Karpas-422 (cell line): ENCODE results near the gene MYH16. TPM values are rescaled to one million over a fixed set of nuclear protein-coding genes. Genes with fewer than 3 reads are reported as not detected.
"Not testable (repeated sequence)": the region's sequence is repeated elsewhere in the genome, so short reads cannot be mapped to it uniquely, and the experiment has no call there.

Source experiments
- DNase-seq: peaks from one replicate; pipeline ENCODE4 v3.0.0-alpha.2; 2015
- H2AFZ ChIP-seq: fragments of 200-600 bp; sonication (generic); 2 replicates; pipeline ENCODE4 v1.6.1; 2014; ENCODE audit warnings: antibody characterized with exemption, low read length, mixed read lengths
- H3K27ac ChIP-seq: fragments of 200-600 bp; sonication (generic); 2 replicates; pipeline ENCODE4 v1.5.1; 2014; ENCODE audit warnings: mild to moderate bottlenecking, low read length, moderate library complexity
- H3K27me3 ChIP-seq: fragments of 200-600 bp; sonication (generic); 2 replicates; pipeline ENCODE4 v1.6.1; 2014; ENCODE audit warnings: low read length, mixed read lengths
- H3K36me3 ChIP-seq: fragments of 200-600 bp; sonication (generic); 2 replicates; pipeline ENCODE4 v1.6.1; 2014; ENCODE audit warnings: low read length, mixed read lengths; ENCODE audit not compliant: insufficient read depth
- H3K4me1 ChIP-seq: fragments of 200-600 bp; sonication (generic); 2 replicates; pipeline ENCODE4 v1.6.1; 2014; ENCODE audit warnings: mild to moderate bottlenecking, low read length, mixed read lengths
- H3K4me2 ChIP-seq: fragments of 200-600 bp; sonication (generic); 2 replicates; pipeline ENCODE4 v1.6.1; 2014; ENCODE audit warnings: low read length, low read depth, mild to moderate bottlenecking; ENCODE audit not compliant: poor library complexity, severe bottlenecking
- H3K4me3 ChIP-seq: fragments of 200-600 bp; sonication (generic); 2 replicates; pipeline ENCODE4 v1.5.1; 2014; ENCODE audit warnings: mild to moderate bottlenecking, antibody characterized with exemption, low read length, mixed read lengths
- H3K79me2 ChIP-seq: fragments of 200-600 bp; sonication (generic); 2 replicates; pipeline ENCODE4 v1.6.1; 2014; ENCODE audit warnings: mild to moderate bottlenecking, low read length, mixed read lengths
- H3K9ac ChIP-seq: fragments of 200-600 bp; sonication (generic); 2 replicates; pipeline ENCODE4 v1.6.0; 2014; ENCODE audit warnings: low read length
- H3K9me2 ChIP-seq: fragments of 200-600 bp; sonication (generic), shearing (Covaris generic); replicated peaks from 2 replicates; pipeline ENCODE4 v1.6.0; 2014; ENCODE audit warnings: mild to moderate bottlenecking, low read length, moderate library complexity; ENCODE audit not compliant: insufficient read depth
- H3K9me3 ChIP-seq: fragments of 300-700, 200-600 bp; sonication (generic); 2 replicates; pipeline ENCODE4 v1.6.1; 2014; ENCODE audit warnings: low read length, mixed read lengths
- H4K20me1 ChIP-seq: fragments of 200-600 bp; sonication (generic); 2 replicates; pipeline ENCODE4 v1.6.1; 2014; ENCODE audit warnings: mild to moderate bottlenecking, antibody characterized with exemption, low read length, low read depth; ENCODE audit not compliant: insufficient read depth
- total RNA-seq: library from RNA; depleted of rRNA; stranded (reverse); fragments of >200 nt; shearing (Covaris generic); gene quantifications from 2 replicates; pipeline ENCODE4 v1.2.3, GENCODE V29; 2014; ENCODE audit warnings: low replicate concordance

The MYH16 gene
- total RNA-seq, 1 experiment from 2014 or later: not detected

DNA sequence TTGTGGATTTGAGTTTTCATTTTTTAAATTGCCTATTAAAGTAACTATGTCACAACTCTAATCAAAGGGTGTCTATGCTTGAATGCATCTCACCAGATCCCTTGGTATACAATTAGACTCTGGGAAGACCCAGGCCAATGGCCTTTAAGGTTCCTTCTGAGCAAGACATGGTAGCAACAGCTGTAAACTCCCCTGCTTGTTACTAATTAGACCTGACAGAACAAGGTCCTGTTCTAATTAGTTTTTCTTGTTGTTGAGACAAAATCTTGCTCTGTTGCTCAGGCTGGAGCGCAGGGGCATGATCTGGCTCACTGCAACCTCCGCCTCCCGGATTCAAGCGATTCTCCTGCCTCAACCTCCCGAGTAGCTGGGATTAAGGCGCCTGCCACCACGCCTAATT is 2.9 kb downstream of the MYH16 start:
- H3K36me3 ChIP-seq: no peaks in the 10 kb centered on the region
- no peaks in the 10 kb centered on the region for H3K27me3 ChIP-seq
- no peaks in the 10 kb centered on the region for H3K79me2 ChIP-seq
- H2AFZ ChIP-seq: no peak overlapping the region
- H3K9ac ChIP-seq: no peak overlapping the region
- H4K20me1 ChIP-seq: no peaks in the 10 kb centered on the region
- no peak overlapping the region for H3K27ac ChIP-seq
- H3K4me3 ChIP-seq: no peak overlapping the region
- DNase-seq: no peak
- H3K9me3 ChIP-seq: no peaks in the 10 kb centered on the region
- H3K9me2 ChIP-seq: no peaks in the 10 kb centered on the region
- no peak overlapping the region for H3K4me2 ChIP-seq
- H3K4me1 ChIP-seq: peaks cover 10% of the 10 kb centered on the region

DNA sequence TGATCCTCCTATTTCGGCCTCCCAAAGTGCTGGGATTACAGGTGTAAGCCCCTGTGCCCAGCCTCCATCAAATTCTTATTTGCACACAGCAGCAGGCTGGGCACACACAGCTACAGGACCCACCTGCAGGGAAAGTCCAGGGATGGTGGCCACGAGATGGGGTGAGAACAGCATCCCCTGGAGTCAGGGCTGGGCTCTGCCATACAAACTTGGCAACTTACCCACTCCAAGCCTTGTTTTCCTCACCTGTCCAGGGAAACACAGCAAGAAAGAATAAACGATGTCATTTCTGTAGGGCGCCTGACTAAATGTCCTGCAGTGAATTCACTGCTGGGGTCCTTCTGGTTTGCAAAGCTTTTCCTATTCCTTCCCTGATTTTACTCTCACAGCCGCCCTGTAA is 5.5 kb downstream of the MYH16 start:
- H3K9ac ChIP-seq: no peak overlapping the region
- no peak for DNase-seq
- H3K79me2 ChIP-seq: no peaks in the 10 kb centered on the region
- H2AFZ ChIP-seq: no peak overlapping the region
- no peaks in the 10 kb centered on the region for H3K27me3 ChIP-seq
- H3K9me3 ChIP-seq: no peaks in the 10 kb centered on the region
- no peak overlapping the region for H3K4me2 ChIP-seq
- H3K4me1 ChIP-seq: peaks cover 17% of the 10 kb centered on the region
- no peak overlapping the region for H3K27ac ChIP-seq
- H3K9me2 ChIP-seq: no peaks in the 10 kb centered on the region
- H3K4me3 ChIP-seq: no peak overlapping the region
- no peaks in the 10 kb centered on the region for H4K20me1 ChIP-seq
- no peaks in the 10 kb centered on the region for H3K36me3 ChIP-seq

DNA sequence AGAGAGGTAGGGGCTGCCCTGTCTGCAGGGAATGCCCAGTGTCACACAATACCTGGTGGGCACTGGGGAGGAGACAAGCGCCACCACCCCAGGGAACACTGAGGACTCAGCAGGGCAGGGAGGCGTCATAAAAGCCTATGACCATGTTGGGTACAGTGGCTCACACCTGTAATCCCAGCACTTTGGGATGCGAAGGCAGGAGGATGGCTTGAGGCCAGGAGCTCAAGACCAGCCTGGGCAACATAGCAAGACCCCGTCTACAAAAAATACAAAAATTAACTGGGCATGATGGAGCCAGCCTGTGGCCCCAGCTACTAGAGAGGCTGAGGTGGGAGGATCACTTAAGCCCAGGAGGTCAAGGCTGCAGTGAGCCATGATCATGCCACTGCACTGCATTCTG is 11.5 kb downstream of the MYH16 start:
- H3K27ac ChIP-seq, H3K9me2 ChIP-seq, H4K20me1 ChIP-seq, H3K4me3 ChIP-seq, H3K4me2 ChIP-seq, H3K9me3 ChIP-seq, H3K36me3 ChIP-seq, H2AFZ ChIP-seq, DNase-seq, H3K79me2 ChIP-seq, H3K27me3 ChIP-seq, H3K9ac ChIP-seq: not testable (repeated sequence)
- peaks cover 17% of the 10 kb centered on the region for H3K4me1 ChIP-seq

DNA sequence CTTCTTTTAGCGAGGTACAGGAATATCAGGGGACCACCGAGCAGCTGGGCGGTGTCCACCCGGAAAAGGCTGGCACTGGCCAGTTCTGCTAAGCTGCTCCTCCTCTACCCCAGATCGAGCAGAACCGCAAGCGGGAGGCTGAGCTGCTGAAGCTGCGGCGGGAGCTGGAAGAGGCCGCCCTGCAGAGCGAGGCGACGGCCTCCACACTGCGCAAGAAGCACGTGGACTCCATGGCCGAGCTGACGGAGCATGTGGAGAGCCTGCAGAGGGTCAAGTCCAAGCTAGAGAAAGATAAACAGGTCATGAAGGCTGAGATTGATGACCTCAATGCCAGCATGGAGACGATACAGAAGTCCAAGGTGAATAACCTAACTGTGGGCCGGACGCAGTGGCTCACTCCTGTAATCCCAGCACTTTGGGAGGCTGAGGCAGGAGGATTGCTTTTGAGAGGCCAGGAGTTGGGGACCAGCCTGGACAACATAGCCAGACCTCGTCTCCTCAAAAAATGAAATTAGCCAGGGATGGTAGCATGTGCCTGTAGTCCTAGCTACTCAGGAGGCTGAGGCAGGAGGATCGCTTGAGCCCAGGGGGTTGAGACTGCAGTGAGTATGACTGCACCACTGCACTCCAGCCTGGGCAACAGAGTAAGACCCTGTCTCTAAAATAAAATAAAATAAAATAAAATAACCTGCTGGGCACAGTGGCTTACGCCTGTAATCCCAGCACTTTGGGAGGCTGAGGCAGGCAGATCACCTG is 15.3 kb downstream of the MYH16 start:
- Histone ChIP-seq H3K9ac (no peak overlapping the region), H3K4me2 (no peak overlapping the region), H3K9me3 (no peaks in the 10 kb centered on the region), H3K27ac (no peak overlapping the region), H3K4me3 (no peak overlapping the region), H2AFZ (no peak overlapping the region), H3K9me2 (no peaks in the 10 kb centered on the region), H3K4me1 (no peaks in the 10 kb centered on the region), H3K27me3 (no peaks in the 10 kb centered on the region), H3K36me3 (no peaks in the 10 kb centered on the region), H3K79me2 (no peaks in the 10 kb centered on the region), H4K20me1 (no peaks in the 10 kb centered on the region)
- DNase-seq: no peak

DNA sequence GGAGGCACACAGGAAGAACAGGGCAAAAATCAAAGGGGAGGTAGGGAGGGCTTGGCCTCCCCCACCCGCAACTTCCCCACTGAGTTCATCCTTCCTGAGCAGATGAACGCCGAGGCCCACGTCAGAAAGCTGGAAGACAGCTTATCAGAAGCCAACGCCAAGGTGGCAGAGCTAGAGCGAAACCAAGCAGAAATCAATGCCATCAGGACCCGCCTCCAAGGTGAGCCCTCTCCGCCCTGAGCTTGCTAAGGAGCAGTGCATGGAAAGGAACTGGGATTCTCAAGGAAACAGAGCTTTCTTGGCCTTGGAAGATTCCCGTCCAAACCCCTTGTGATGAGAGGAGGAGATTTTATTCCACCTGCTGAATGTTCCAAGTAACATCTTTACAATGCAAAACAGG is 16.5 kb downstream of the MYH16 start:
- Histone ChIP-seq H3K27ac (no peak overlapping the region), H3K9me3 (no peaks in the 10 kb centered on the region), H3K36me3 (no peaks in the 10 kb centered on the region), H2AFZ (no peak overlapping the region), H3K27me3 (no peaks in the 10 kb centered on the region), H3K9ac (no peak overlapping the region), H3K4me1 (no peaks in the 10 kb centered on the region), H3K4me2 (no peak overlapping the region), H4K20me1 (no peaks in the 10 kb centered on the region), H3K9me2 (no peaks in the 10 kb centered on the region), H3K4me3 (no peak overlapping the region), H3K79me2 (no peaks in the 10 kb centered on the region)
- DNase-seq: no peak

DNA sequence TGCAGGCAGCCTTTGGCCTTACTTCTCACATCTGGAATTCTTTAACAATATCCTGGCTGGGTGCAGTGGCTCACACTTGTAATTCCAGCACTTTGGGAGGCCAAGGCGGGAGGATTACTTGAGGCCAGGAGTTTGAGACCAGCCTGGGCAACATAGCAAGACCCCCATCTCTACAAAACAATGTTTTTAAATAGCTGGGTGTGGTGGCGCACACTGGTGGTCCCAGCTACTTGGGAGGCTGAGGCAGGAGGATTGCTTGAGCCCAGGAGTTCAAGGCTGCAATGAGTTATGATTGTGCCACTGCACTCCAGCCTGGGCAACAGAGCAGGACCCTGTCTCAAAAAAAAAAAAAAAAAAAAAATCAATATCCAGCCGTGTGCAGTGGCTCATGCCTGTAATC is 17.5 kb downstream of the MYH16 start:
- not testable (repeated sequence) for H2AFZ ChIP-seq, DNase-seq, H3K4me2 ChIP-seq, H3K36me3 ChIP-seq, H3K9me3 ChIP-seq, H3K4me1 ChIP-seq, H3K4me3 ChIP-seq, H3K79me2 ChIP-seq, H3K9me2 ChIP-seq, H3K27ac ChIP-seq, H4K20me1 ChIP-seq, H3K27me3 ChIP-seq, H3K9ac ChIP-seq

DNA sequence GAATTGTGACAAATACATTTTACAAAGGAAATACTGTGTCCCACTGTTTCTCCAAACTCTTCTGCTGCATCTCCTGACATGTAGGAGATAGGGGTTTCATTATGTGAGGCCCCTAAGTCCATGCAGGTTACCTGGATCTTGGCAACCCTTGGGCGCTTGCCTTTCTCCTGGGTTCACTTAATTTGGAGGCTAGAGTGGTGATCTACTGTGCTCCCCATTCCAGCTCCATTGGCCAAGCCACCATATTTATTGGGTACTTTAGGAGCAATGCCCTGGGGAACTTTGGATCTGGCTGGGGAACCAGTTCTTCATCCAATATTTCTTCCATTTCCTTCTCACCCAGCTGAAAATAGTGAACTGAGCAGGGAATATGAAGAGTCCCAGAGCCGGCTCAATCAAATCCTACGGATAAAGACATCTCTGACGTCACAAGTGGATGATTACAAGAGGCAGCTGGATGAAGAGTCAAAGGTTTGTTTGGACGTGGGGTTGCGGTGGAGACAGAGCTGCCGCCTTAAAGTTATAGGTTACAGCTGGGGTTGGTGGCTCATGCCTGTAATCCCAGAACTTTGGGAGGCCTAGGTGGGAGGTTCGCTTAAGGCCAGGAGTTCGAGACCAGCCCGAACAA is 18.5 kb downstream of the MYH16 start:
- no peaks in the 10 kb centered on the region for H3K9me3 ChIP-seq
- DNase-seq: no peak
- no peaks in the 10 kb centered on the region for H3K9me2 ChIP-seq
- no peaks in the 10 kb centered on the region for H3K36me3 ChIP-seq
- no peak overlapping the region for H3K4me3 ChIP-seq
- no peak overlapping the region for H2AFZ ChIP-seq
- H4K20me1 ChIP-seq: no peaks in the 10 kb centered on the region
- H3K4me2 ChIP-seq: no peak overlapping the region
- H3K4me1 ChIP-seq: no peaks in the 10 kb centered on the region
- H3K27ac ChIP-seq: no peak overlapping the region
- no peaks in the 10 kb centered on the region for H3K27me3 ChIP-seq
- H3K79me2 ChIP-seq: no peaks in the 10 kb centered on the region
- H3K9ac ChIP-seq: no peak overlapping the region

DNA sequence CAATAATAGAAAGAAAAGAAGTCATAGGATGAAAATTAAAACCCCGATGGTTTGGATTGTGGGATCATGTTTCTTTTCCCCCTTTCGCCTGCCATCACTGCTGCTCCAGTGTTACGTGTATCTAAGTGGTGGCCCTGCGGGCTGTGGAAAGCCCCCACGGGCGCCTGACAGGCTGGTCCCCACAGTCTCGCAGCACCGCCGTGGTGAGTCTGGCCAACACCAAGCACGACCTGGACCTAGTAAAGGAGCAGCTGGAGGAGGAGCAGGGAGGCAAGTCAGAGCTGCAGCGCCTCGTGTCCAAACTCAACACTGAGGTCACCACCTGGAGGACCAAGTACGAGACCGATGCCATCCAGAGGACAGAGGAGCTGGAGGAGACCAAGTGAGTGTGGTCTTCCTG is 19.5 kb downstream of the MYH16 start:
- no peaks in the 10 kb centered on the region for H3K9me2 ChIP-seq
- no peak for DNase-seq
- no peak overlapping the region for H3K27ac ChIP-seq
- no peak overlapping the region for H3K4me3 ChIP-seq
- no peak overlapping the region for H3K9ac ChIP-seq
- H3K4me1 ChIP-seq: no peaks in the 10 kb centered on the region
- H4K20me1 ChIP-seq: no peaks in the 10 kb centered on the region
- H2AFZ ChIP-seq: no peak overlapping the region
- no peaks in the 10 kb centered on the region for H3K36me3 ChIP-seq
- no peak overlapping the region for H3K4me2 ChIP-seq
- no peaks in the 10 kb centered on the region for H3K9me3 ChIP-seq
- no peaks in the 10 kb centered on the region for H3K27me3 ChIP-seq
- H3K79me2 ChIP-seq: no peaks in the 10 kb centered on the region
